GM12878 (cell line): ENCODE measurements around the gene NR2F2. TPM values are rescaled to one million over a fixed set of nuclear protein-coding genes. Genes with fewer than 3 reads are reported as not detected.

Source experiments
- ATAC-seq: fragments of 200-7000 bp; cut with Tn5 transposase; 3 replicates; pipeline ENCODE4 v1.9.1; 2020; ENCODE audit warnings: mild to moderate bottlenecking, moderate library complexity
- BruUV-seq: library from RNA; stranded (reverse); fragments of 400-500 nt; replicated peaks from 2 replicates; lab custom pipeline; 2021; lab: Mats Ljungman, UMichigan
- CTCF ChIA-PET: fragments of 300-600 bp; sonication (Branson Sonifier 250); formaldehyde crosslinking; extraction: SDS; loops from one replicate; lab custom pipeline; 2021; ENCODE audit warnings: inconsistent platforms; lab: Yijun Ruan, JAX
- POLR2A ChIA-PET: fragments of 350-600 bp; formaldehyde crosslinking; extraction: SDS; loops from one replicate; lab custom pipeline; 2021; ENCODE audit warnings: inconsistent platforms; lab: Charles Lee
- RAD21 ChIA-PET: fragments of 300-600 bp; sonication (Branson Sonifier 250); formaldehyde crosslinking; loops from one replicate; lab custom pipeline; 2023; ENCODE audit warnings: antibody characterized with exemption; ENCODE audit not compliant: unreplicated experiment; lab: Charles Lee
- SMC1A ChIA-PET: fragments of 300-600 bp; sonication (Branson Sonifier 250); formaldehyde crosslinking; loops from one replicate; lab custom pipeline; 2023; ENCODE audit not compliant: unreplicated experiment, uncharacterized antibody; lab: Charles Lee
- DNase-seq: peaks from one replicate; pipeline ENCODE4 v3.0.0-alpha.2; 2011; ENCODE audit warnings: low read depth, low spot score
- FAIRE-seq: peaks from 3 replicates; lab custom pipeline; 2011; peaks lifted over from hg19 to GRCh38; lab: Jason Lieb, UNC
- H2AFZ ChIP-seq: 2 replicates; pipeline ENCODE4 v1.6.0; 2011; ENCODE audit warnings: low read depth, low read length, control low read depth; ENCODE audit not compliant: control insufficient read depth
- H3K27ac ChIP-seq: 2 replicates; pipeline ENCODE4 v1.5.1; 2011; ENCODE audit warnings: control low read depth; ENCODE audit not compliant: control insufficient read depth, insufficient read depth
- H3K27me3 ChIP-seq, 2 experiments: replicated peaks in 1 of 2; 2 replicates each; pipeline versions ENCODE4 v1.6.0 to v1.6.1; 2011; ENCODE audit warnings: low read length in 1 of 2; ENCODE audit not compliant: control insufficient read depth in 2 of 2, insufficient read depth in 2 of 2
- H3K36me3 ChIP-seq, 2 experiments: 2 replicates each; pipeline ENCODE4 v1.5.1; 2011; ENCODE audit warnings: low read length in 1 of 2; ENCODE audit not compliant: control insufficient read depth in 2 of 2, insufficient read depth in 2 of 2
- H3K4me1 ChIP-seq: 2 replicates; pipeline ENCODE4 v1.6.1; 2011; ENCODE audit warnings: mild to moderate bottlenecking, low read length, moderate library complexity, mixed read lengths; ENCODE audit not compliant: control insufficient read depth, insufficient read depth
- H3K4me2 ChIP-seq: 2 replicates; pipeline ENCODE4 v1.6.0; 2011; ENCODE audit warnings: control low read depth; ENCODE audit not compliant: control insufficient read depth, insufficient read depth
- H3K4me3 ChIP-seq: fragments of 200-600 bp; sonication (generic); 2 replicates; pipeline ENCODE4 v1.5.1; 2016
- H3K79me2 ChIP-seq: 2 replicates; pipeline ENCODE4 v1.6.0; 2011; ENCODE audit warnings: low read length; ENCODE audit not compliant: control insufficient read depth, insufficient read depth
- H3K9ac ChIP-seq: 2 replicates; pipeline ENCODE4 v1.8.0; 2011; ENCODE audit warnings: low read length, control low read depth, mixed read lengths; ENCODE audit not compliant: control insufficient read depth, insufficient read depth
- H3K9me3 ChIP-seq: replicated peaks from 3 replicates; pipeline ENCODE4 v1.5.1; 2011; ENCODE audit warnings: mild to moderate bottlenecking, low read length; ENCODE audit not compliant: control insufficient read depth, insufficient read depth
- H4K20me1 ChIP-seq: 2 replicates; pipeline ENCODE4 v1.6.0; 2011; ENCODE audit not compliant: control insufficient read depth, insufficient read depth
- BACH1 ChIP-seq: fragments of 450-650 bp; IDR thresholded peaks from 2 replicates; pipeline ENCODE4 v1.6.1; 2017; ENCODE audit warnings: mild to moderate bottlenecking, borderline replicate concordance
- BHLHE40 ChIP-seq, 2 experiments: fragments of 450-650 bp in 1 of 2; IDR thresholded peaks; 2 replicates each; pipeline ENCODE4 v1.6.1; 2011 to 2017; ENCODE audit warnings: low read depth in 2 of 2, borderline replicate concordance in 1 of 2, improper control_type of control experiment in 1 of 2, low read length in 1 of 2, mild to moderate bottlenecking in 1 of 2
- CBX3 ChIP-seq: fragments of 200-600 bp; sonication (generic); IDR thresholded peaks from 2 replicates; pipeline ENCODE4 v1.6.1; 2016; ENCODE audit warnings: low read depth, borderline replicate concordance
- CREM ChIP-seq: IDR thresholded peaks from 2 replicates; pipeline ENCODE4 v1.6.1; 2014; ENCODE audit warnings: antibody characterized with exemption, low read depth
- ESRRA ChIP-seq: IDR thresholded peaks from 2 replicates; pipeline ENCODE4 v1.6.1; 2012; ENCODE audit warnings: mild to moderate bottlenecking, low read length, improper control_type of control experiment
- GABPA ChIP-seq: IDR thresholded peaks from 2 replicates; pipeline ENCODE4 v1.6.1; 2014; ENCODE audit warnings: antibody characterized with exemption, low read depth, mild to moderate bottlenecking, inconsistent platforms
- IRF4 ChIP-seq: IDR thresholded peaks from 2 replicates; pipeline ENCODE4 v1.6.1; 2011; ENCODE audit warnings: low read depth, low read length
- MTA3 ChIP-seq: IDR thresholded peaks from 2 replicates; pipeline ENCODE4 v1.6.1; 2012; ENCODE audit warnings: low read length, inconsistent platforms, borderline replicate concordance
- NR2C1 ChIP-seq: fragments of 450-650 bp; IDR thresholded peaks from 2 replicates; pipeline ENCODE4 v1.6.1; 2017; ENCODE audit warnings: antibody characterized with exemption, mild to moderate bottlenecking, moderate library complexity
- NR2F1 ChIP-seq: fragments of 450-650 bp; conservative IDR thresholded peaks from 2 replicates; pipeline ENCODE4 v1.6.1; 2017; ENCODE audit warnings: mild to moderate bottlenecking
- WGBS: methylation state at CpG from one replicate; pipeline ENCODE4 v1.1.6; 2016; ENCODE audit warnings: low lambda C conversion rate; ENCODE audit not compliant: insufficient replicate concordance, insufficient coverage; ENCODE audit errors: missing lambda C conversion rate; 5-methylcytosine and 5-hydroxymethylcytosine counted together
- in situ Hi-C: fragments of 300-500 bp; cut with MboI; formaldehyde crosslinking; loops from 9 replicates; pipeline ENCODE4 v1.14.3; 2018; ENCODE audit warnings: mixed read lengths
- intact Hi-C: fragments of 100-400 bp; cut with micrococcal nuclease; formaldehyde crosslinking; loops from one replicate; pipeline ENCODE4 v1.14.2; 2022; ENCODE audit not compliant: unreplicated experiment
- polyA plus RNA-seq, 11 experiments: library from polyadenylated mRNA; depleted of rRNA in 4 of 11; unstranded in 6 of 11; stranded (reverse) in 5 of 11; fragments of >200 nt; fragmentation: Nextera tagmentation in 4 of 11; fragmentation: Illumina TruSeq in 1 of 11; extraction: Ambion mirVana in 4 of 11; extraction: Trizol in 1 of 11; gene quantifications; 1 replicate in 1 of 11; 2 replicates in 10 of 11; pipeline versions ENCODE4 v1.2.1 to v1.2.3, GENCODE V29; 2011 to 2016; ENCODE audit warnings: inconsistent platforms in 2 of 11, missing spikeins in 2 of 11, low read depth in 1 of 11
- total RNA-seq, 4 experiments: library from RNA; depleted of rRNA in 3 of 4; stranded (reverse); fragments of >200 nt in 3 of 4; fragmentation: Illumina TruSeq in 1 of 4; extraction: Trizol in 1 of 4; gene quantifications; 2 replicates each; pipeline versions ENCODE4 v1.2.1 to v1.2.3, GENCODE V29; 2013 to 2021
- TF ChIP-seq, protein P1 (sequence below): IDR thresholded peaks from 2 replicates; pipeline ENCODE4 v1.6.1; 2012; ENCODE audit warnings: mild to moderate bottlenecking, low read depth, low read length
- TF ChIP-seq, protein P2 (sequence below): fragments of 450-650 bp; IDR thresholded peaks from 2 replicates; pipeline ENCODE4 v1.6.1; 2017; ENCODE audit warnings: low read depth, mild to moderate bottlenecking, moderate library complexity
- TF ChIP-seq, protein P3 (sequence below): IDR thresholded peaks from 2 replicates; pipeline ENCODE4 v1.6.1; 2012; ENCODE audit warnings: improper control_type of control experiment, low read depth, low read length; ENCODE audit not compliant: insufficient replicate concordance
- TF ChIP-seq, protein P4 (sequence below): fragments of 150-350 bp; IDR thresholded peaks from 2 replicates; pipeline ENCODE4 v1.6.1; 2014; ENCODE audit warnings: mild to moderate bottlenecking, low read depth, low read length

The NR2F2 gene
- total and polyA plus RNA-seq, 10 of the 15 experiments (the other 5 are each of a cell fraction or from before 2014, with no cell fraction given), result 1.1 to 10.1 (median 3.2) TPM

DNA sequence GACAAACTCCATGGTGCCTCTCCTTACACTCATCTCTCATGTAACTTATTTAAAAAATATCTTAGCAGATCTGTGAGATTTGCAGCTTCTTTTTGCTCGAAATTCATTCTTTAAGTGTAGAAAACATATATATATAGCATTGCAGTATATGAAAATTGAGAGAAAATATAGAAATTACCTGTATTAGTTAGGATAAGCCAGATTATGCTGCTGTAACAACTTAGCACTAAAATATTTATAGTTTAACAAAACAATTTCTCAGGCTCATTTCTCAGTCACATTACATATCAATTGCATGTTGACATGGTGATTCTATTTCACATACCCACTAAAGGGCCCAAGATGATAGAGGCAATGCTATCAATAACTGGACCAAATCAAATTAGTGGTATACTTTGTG is 54.7 kb downstream of the NR2F2 start:
- Histone ChIP-seq H3K79me2 (no peaks in the 10 kb centered on the region), H3K9me3 (no peaks in the 10 kb centered on the region), H3K4me1 (no peaks in the 10 kb centered on the region), H3K4me2 (no peak overlapping the region), H3K36me3 (no peaks in the 10 kb centered on the region), H2AFZ (no peak overlapping the region), H3K4me3 (no peak overlapping the region), H3K9ac (no peak overlapping the region), H3K27me3 (no peaks in the 10 kb centered on the region), H3K27ac (no peak overlapping the region), H4K20me1 (no peaks in the 10 kb centered on the region)
- ChIA-PET CTCF (no interaction called here), RAD21 (no interaction called here), SMC1A (no interaction called here), POLR2A (no interaction called here)
- intact Hi-C loops, result no loop called here
- ATAC-seq (no peak), FAIRE-seq (no peak), DNase-seq (no peak)
- no TSS peak for BruUV-seq
- in situ Hi-C loops, result no loop called here
- 0% methylated on average over 1 of the region's 1 CpG for WGBS
- TF ChIP-seq GABPA, result no peak
- no peak for TF ChIP-seq NR2C1
- TF ChIP-seq, protein P1, sequence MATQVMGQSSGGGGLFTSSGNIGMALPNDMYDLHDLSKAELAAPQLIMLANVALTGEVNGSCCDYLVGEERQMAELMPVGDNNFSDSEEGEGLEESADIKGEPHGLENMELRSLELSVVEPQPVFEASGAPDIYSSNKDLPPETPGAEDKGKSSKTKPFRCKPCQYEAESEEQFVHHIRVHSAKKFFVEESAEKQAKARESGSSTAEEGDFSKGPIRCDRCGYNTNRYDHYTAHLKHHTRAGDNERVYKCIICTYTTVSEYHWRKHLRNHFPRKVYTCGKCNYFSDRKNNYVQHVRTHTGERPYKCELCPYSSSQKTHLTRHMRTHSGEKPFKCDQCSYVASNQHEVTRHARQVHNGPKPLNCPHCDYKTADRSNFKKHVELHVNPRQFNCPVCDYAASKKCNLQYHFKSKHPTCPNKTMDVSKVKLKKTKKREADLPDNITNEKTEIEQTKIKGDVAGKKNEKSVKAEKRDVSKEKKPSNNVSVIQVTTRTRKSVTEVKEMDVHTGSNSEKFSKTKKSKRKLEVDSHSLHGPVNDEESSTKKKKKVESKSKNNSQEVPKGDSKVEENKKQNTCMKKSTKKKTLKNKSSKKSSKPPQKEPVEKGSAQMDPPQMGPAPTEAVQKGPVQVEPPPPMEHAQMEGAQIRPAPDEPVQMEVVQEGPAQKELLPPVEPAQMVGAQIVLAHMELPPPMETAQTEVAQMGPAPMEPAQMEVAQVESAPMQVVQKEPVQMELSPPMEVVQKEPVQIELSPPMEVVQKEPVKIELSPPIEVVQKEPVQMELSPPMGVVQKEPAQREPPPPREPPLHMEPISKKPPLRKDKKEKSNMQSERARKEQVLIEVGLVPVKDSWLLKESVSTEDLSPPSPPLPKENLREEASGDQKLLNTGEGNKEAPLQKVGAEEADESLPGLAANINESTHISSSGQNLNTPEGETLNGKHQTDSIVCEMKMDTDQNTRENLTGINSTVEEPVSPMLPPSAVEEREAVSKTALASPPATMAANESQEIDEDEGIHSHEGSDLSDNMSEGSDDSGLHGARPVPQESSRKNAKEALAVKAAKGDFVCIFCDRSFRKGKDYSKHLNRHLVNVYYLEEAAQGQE, result no peak
- TF ChIP-seq, protein P2, sequence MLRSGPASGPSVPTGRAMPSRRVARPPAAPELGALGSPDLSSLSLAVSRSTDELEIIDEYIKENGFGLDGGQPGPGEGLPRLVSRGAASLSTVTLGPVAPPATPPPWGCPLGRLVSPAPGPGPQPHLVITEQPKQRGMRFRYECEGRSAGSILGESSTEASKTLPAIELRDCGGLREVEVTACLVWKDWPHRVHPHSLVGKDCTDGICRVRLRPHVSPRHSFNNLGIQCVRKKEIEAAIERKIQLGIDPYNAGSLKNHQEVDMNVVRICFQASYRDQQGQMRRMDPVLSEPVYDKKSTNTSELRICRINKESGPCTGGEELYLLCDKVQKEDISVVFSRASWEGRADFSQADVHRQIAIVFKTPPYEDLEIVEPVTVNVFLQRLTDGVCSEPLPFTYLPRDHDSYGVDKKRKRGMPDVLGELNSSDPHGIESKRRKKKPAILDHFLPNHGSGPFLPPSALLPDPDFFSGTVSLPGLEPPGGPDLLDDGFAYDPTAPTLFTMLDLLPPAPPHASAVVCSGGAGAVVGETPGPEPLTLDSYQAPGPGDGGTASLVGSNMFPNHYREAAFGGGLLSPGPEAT, result no peak
- no peak for TF ChIP-seq IRF4
- TF ChIP-seq, protein P3, sequence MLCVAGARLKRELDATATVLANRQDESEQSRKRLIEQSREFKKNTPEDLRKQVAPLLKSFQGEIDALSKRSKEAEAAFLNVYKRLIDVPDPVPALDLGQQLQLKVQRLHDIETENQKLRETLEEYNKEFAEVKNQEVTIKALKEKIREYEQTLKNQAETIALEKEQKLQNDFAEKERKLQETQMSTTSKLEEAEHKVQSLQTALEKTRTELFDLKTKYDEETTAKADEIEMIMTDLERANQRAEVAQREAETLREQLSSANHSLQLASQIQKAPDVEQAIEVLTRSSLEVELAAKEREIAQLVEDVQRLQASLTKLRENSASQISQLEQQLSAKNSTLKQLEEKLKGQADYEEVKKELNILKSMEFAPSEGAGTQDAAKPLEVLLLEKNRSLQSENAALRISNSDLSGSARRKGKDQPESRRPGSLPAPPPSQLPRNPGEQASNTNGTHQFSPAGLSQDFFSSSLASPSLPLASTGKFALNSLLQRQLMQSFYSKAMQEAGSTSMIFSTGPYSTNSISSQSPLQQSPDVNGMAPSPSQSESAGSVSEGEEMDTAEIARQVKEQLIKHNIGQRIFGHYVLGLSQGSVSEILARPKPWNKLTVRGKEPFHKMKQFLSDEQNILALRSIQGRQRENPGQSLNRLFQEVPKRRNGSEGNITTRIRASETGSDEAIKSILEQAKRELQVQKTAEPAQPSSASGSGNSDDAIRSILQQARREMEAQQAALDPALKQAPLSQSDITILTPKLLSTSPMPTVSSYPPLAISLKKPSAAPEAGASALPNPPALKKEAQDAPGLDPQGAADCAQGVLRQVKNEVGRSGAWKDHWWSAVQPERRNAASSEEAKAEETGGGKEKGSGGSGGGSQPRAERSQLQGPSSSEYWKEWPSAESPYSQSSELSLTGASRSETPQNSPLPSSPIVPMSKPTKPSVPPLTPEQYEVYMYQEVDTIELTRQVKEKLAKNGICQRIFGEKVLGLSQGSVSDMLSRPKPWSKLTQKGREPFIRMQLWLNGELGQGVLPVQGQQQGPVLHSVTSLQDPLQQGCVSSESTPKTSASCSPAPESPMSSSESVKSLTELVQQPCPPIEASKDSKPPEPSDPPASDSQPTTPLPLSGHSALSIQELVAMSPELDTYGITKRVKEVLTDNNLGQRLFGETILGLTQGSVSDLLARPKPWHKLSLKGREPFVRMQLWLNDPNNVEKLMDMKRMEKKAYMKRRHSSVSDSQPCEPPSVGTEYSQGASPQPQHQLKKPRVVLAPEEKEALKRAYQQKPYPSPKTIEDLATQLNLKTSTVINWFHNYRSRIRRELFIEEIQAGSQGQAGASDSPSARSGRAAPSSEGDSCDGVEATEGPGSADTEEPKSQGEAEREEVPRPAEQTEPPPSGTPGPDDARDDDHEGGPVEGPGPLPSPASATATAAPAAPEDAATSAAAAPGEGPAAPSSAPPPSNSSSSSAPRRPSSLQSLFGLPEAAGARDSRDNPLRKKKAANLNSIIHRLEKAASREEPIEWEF, result no peak
- no peak for TF ChIP-seq BACH1
- no peak for TF ChIP-seq ESRRA
- no peak for TF ChIP-seq NR2F1
- no peak for TF ChIP-seq MTA3
- no peak for TF ChIP-seq CREM
- TF ChIP-seq, protein P4, sequence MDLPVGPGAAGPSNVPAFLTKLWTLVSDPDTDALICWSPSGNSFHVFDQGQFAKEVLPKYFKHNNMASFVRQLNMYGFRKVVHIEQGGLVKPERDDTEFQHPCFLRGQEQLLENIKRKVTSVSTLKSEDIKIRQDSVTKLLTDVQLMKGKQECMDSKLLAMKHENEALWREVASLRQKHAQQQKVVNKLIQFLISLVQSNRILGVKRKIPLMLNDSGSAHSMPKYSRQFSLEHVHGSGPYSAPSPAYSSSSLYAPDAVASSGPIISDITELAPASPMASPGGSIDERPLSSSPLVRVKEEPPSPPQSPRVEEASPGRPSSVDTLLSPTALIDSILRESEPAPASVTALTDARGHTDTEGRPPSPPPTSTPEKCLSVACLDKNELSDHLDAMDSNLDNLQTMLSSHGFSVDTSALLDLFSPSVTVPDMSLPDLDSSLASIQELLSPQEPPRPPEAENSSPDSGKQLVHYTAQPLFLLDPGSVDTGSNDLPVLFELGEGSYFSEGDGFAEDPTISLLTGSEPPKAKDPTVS, result no peak
- TF ChIP-seq BHLHE40 (IDR thresholded peaks at IDR 0.05; ENCODE audit: borderline replicate concordance in 1 of 2, low read depth in 2 of 2, low read length in 1 of 2), result no peak
- no peak for TF ChIP-seq CBX3
